Suprapubic skin (tissue), 4 donors: ENCODE data around the gene ARRB1. TPM values are rescaled to one million over a fixed set of nuclear protein-coding genes. Genes with fewer than 3 reads are reported as not detected.

Experiments used
- DNase-seq, 2 donors: peaks; one replicate each; pipeline ENCODE4 v3.0.0-alpha.2; 2019; ENCODE audit warnings: low spot score in 2 of 2
- H3K27ac ChIP-seq: fragments of 200-600 bp; sonication (generic); one replicate; pipeline ENCODE4 v1.5.1; 2019
- H3K27me3 ChIP-seq: fragments of 200-600 bp; sonication (generic); one replicate; pipeline ENCODE4 v1.5.1; 2019
- H3K36me3 ChIP-seq: fragments of 200-600 bp; sonication (generic); one replicate; pipeline ENCODE4 v1.5.1; 2019
- H3K4me1 ChIP-seq: fragments of 200-600 bp; sonication (generic); one replicate; pipeline ENCODE4 v1.5.1; 2019
- H3K4me3 ChIP-seq: fragments of 200-600 bp; sonication (generic); one replicate; pipeline ENCODE4 v1.5.1; 2019; ENCODE audit warnings: mild to moderate bottlenecking
- H3K9me3 ChIP-seq: fragments of 200-600 bp; sonication (generic); one replicate; pipeline ENCODE4 v1.5.1; 2019
- CTCF ChIP-seq, 2 donors: fragments of 200-600 bp in 1 of 2; fragments of 450-650 bp in 1 of 2; sonication (generic) in 1 of 2; IDR thresholded peaks; one replicate each; pipeline ENCODE4 v1.5.1; 2016 to 2019; ENCODE audit warnings: antibody characterized with exemption in 2 of 2, mild to moderate bottlenecking in 1 of 2, moderate library complexity in 1 of 2
- EP300 ChIP-seq: sonication (generic); formaldehyde crosslinking; IDR thresholded peaks from one replicate; pipeline ENCODE4 v1.6.1; 2017; ENCODE audit warnings: antibody characterized with exemption
- POLR2A ChIP-seq, 2 donors: fragments of 450-650 bp; IDR thresholded peaks; one replicate each; pipeline ENCODE4 v1.6.1; 2017; ENCODE audit warnings: antibody characterized with exemption in 2 of 2, mild to moderate bottlenecking in 2 of 2, moderate library complexity in 2 of 2
- POLR2AphosphoS5 ChIP-seq, 3 donors: sonication (generic); formaldehyde crosslinking; IDR thresholded peaks; one replicate each; pipeline ENCODE4 v1.6.1; 2017; ENCODE audit warnings: antibody characterized with exemption in 3 of 3
- WGBS: methylation state at CpG from one replicate; pipeline ENCODE4 v1.1.5; 2018; 5-methylcytosine and 5-hydroxymethylcytosine counted together
- total RNA-seq, 4 donors: library from RNA; depleted of rRNA; stranded (reverse); fragments of >200 nt; gene quantifications; one replicate each; pipeline ENCODE4 v1.1.0, GENCODE V29; 2016

The ARRB1 gene
- total RNA-seq, 4 donors from 2014 or later: 24.8 to 57.2 (median 38.4) TPM

GRCh38 chr11:75341612-75342011 lies 9.8 kb downstream of the ARRB1 start:
- TF ChIP-seq POLR2AphosphoS5 (IDR thresholded peaks at IDR 0.05): no peak
- TF ChIP-seq CTCF (IDR thresholded peaks at IDR 0.05): no peak
- no peak for TF ChIP-seq POLR2A (IDR thresholded peaks at IDR 0.05)
- TF ChIP-seq EP300: no peak
- peak overlapping the region; percentile 42 for H3K27ac ChIP-seq
- no peaks in the 10 kb centered on the region for H3K36me3 ChIP-seq
- H3K4me3 ChIP-seq: no peak overlapping the region
- peaks cover 100% of the 10 kb centered on the region for H3K4me1 ChIP-seq
- H3K27me3 ChIP-seq: no peaks in the 10 kb centered on the region
- WGBS: 46% methylated on average over 5 of the region's 5 CpGs
- no peaks in the 10 kb centered on the region for H3K9me3 ChIP-seq
- no peak for DNase-seq

- H3K36me3 ChIP-seq: no peaks in the 10 kb centered on the region
- peaks cover 97% of the 10 kb centered on the region for H3K4me1 ChIP-seq
- no peak overlapping the region for H3K4me3 ChIP-seq
- 27% methylated on average over 12 of the region's 14 CpGs for WGBS
- H3K27me3 ChIP-seq: no peaks in the 10 kb centered on the region
- no peak for TF ChIP-seq POLR2A (IDR thresholded peaks at IDR 0.05)
- TF ChIP-seq POLR2AphosphoS5 (IDR thresholded peaks at IDR 0.05): no peak
- TF ChIP-seq EP300: no peak
- TF ChIP-seq CTCF (IDR thresholded peaks at IDR 0.05): no peak
- no peak for DNase-seq
- H3K9me3 ChIP-seq: no peaks in the 10 kb centered on the region
- peak overlapping the region; percentile 43 for H3K27ac ChIP-seq
These were observed 11.6 kb downstream of the ARRB1 start for GRCh38 chr11:75339685-75340409.

- WGBS: 47% methylated on average over 8 of the region's 8 CpGs
- Histone ChIP-seq H3K4me3 (no peak overlapping the region), H3K27ac (peak overlapping the region; percentile 43), H3K27me3 (no peaks in the 10 kb centered on the region), H3K9me3 (no peaks in the 10 kb centered on the region), H3K4me1 (peaks cover 97% of the 10 kb centered on the region), H3K36me3 (no peaks in the 10 kb centered on the region)
- no peak for DNase-seq
- TF ChIP-seq POLR2AphosphoS5 (IDR thresholded peaks at IDR 0.05) (no peak), EP300 (no peak)
These were observed 12.8 kb downstream of the ARRB1 start for GRCh38 chr11:75338516-75339208.

GRCh38 chr11:75337195-75337654 lies 14.2 kb downstream of the ARRB1 start:
- 20% methylated on average over 6 of the region's 6 CpGs for WGBS
- H3K4me1 ChIP-seq: peaks cover 87% of the 10 kb centered on the region
- H3K9me3 ChIP-seq: no peaks in the 10 kb centered on the region
- no peak for DNase-seq
- no peak for TF ChIP-seq POLR2AphosphoS5 (IDR thresholded peaks at IDR 0.05)
- TF ChIP-seq CTCF (IDR thresholded peaks at IDR 0.05): no peak
- TF ChIP-seq EP300: no peak
- no peak overlapping the region for H3K27ac ChIP-seq
- H3K27me3 ChIP-seq: no peaks in the 10 kb centered on the region
- H3K36me3 ChIP-seq: no peaks in the 10 kb centered on the region
- H3K4me3 ChIP-seq: no peak overlapping the region

GRCh38 chr11:75334976-75335375 lies 16.5 kb downstream of the ARRB1 start:
- peaks cover 74% of the 10 kb centered on the region for H3K4me1 ChIP-seq
- TF ChIP-seq POLR2AphosphoS5 (IDR thresholded peaks at IDR 0.05): no peak
- no peak for TF ChIP-seq EP300
- no peak for TF ChIP-seq POLR2A (IDR thresholded peaks at IDR 0.05)
- TF ChIP-seq CTCF (IDR thresholded peaks at IDR 0.05): no peak

More at GRCh38 chr11:75334976-75335375, 16.5 kb downstream of the ARRB1 start:
- WGBS: 78% methylated on average over 10 of the region's 11 CpGs
- H3K27ac ChIP-seq: no peak overlapping the region
- H3K36me3 ChIP-seq: no peaks in the 10 kb centered on the region
- no peaks in the 10 kb centered on the region for H3K27me3 ChIP-seq
- H3K9me3 ChIP-seq: no peaks in the 10 kb centered on the region
- H3K4me3 ChIP-seq: no peak overlapping the region
- no peak for DNase-seq
